LNCAP (cell line): ENCODE data around the gene KCNRG.

Experiments
- TF ChIP-seq, protein P1 (sequence below): fragments of 450-650 bp; IDR thresholded peaks from 2 replicates; pipeline ENCODE4 v1.5.1; 2017; ENCODE audit warnings: mild to moderate bottlenecking

The KCNRG gene

GRCh38 chr13:50038266-50038665 is 23.0 kb downstream of the KCNRG start:
- TF ChIP-seq, protein P1, sequence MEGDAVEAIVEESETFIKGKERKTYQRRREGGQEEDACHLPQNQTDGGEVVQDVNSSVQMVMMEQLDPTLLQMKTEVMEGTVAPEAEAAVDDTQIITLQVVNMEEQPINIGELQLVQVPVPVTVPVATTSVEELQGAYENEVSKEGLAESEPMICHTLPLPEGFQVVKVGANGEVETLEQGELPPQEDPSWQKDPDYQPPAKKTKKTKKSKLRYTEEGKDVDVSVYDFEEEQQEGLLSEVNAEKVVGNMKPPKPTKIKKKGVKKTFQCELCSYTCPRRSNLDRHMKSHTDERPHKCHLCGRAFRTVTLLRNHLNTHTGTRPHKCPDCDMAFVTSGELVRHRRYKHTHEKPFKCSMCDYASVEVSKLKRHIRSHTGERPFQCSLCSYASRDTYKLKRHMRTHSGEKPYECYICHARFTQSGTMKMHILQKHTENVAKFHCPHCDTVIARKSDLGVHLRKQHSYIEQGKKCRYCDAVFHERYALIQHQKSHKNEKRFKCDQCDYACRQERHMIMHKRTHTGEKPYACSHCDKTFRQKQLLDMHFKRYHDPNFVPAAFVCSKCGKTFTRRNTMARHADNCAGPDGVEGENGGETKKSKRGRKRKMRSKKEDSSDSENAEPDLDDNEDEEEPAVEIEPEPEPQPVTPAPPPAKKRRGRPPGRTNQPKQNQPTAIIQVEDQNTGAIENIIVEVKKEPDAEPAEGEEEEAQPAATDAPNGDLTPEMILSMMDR, result no peak

DNA sequence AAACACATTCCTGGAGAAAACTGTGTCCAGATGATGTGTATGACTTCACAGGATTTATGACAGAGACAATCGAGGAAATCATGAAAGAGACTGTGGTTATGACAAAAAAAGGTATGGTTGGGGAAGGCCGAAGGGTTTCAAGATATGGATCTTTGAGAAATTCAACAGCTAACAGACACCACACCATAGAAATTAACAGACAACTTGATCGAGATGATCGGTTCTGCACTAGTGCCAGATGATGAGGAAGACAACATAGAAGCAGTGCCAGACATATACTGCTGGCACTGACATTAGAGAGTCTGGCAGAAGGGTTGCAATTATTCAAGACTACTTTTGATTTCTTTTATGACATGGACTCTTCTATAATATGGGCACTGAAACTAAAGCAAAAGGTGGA is 37.2 kb downstream of the KCNRG start:
- TF ChIP-seq, protein P1, result no peak

GRCh38 chr13:50053844-50054243 is 38.6 kb downstream of the KCNRG start:
- TF ChIP-seq, protein P1, result no peak

GRCh38 chr13:50055454-50055853 is 40.2 kb downstream of the KCNRG start:
- TF ChIP-seq, protein P1, result no peak

DNA sequence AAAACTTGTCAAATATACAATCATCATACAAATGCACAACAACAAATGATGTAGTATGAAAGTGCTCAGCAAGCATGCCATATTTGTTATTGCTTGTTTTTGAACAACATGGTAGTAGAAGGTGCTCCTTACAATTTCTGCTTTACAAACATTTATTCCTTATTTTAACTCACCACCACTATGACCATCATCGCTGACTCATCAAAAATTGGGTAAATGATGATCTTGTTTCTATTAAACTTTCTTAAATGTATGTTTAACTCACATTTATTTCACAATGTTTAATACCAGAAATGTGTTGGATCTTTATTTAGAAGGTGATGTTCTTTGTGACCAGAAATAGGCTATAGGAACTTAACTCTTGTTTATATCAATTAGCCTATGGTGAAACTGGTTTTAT is 45.5 kb downstream of the KCNRG start:
- TF ChIP-seq, protein P1, result no peak

GRCh38 chr13:50065712-50066111 is 50.5 kb downstream of the KCNRG start:
- TF ChIP-seq, protein P1, result no peak

GRCh38 chr13:50068508-50068907 is 53.3 kb downstream of the KCNRG start:
- TF ChIP-seq, protein P1, result no peak

GRCh38 chr13:50069261-50069660 is 54.0 kb downstream of the KCNRG start:
- TF ChIP-seq, protein P1, result no peak
